ENCODE results near the gene MAP2K3. TPM values are rescaled to one million over a fixed set of nuclear protein-coding genes. Genes with fewer than 3 reads are reported as not detected.

MAP2K3 gene
- total RNA-seq, 4 donors from 2014 or later: 15.7 to 170 (median 63.8) TPM

DNA sequence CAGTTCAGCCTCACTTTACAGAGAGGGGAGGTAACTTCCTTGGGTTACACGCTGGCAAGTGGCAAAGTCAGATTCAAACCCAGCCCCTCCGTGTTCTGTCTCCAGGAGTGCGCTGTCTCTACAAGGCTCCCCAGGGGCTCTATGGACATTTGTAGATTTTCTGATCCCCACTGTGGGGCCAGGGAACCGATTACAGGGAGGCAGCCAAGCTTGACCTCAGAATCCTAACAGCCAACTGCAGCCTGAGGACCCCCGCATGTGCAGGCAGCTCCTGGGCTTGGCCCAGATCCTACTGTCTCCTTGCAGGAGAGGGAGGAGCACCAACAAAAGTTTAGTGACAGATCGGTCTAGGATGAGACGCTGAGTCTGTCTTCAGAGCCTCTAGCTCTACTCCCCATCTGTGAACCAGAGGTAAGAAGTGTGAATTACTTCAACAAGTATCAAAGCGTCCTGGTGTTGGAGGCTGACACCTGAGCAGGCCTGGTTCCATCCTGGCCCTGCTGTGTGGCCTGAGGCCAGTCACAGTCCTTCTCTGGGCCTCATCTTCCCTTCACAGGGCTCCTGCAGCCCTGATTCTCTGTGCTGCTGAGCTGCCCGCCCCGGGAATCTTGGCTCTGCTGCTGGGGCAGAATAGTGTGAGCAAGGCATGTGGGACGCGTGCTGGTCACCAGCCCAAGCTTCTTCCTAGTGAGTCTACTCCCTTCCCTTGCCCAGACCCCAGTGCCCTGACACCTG is 22.1 kb upstream of the MAP2K3 start:
- in situ Hi-C loops (cut with MboI; ENCODE audit: low sequenced_read_pairs in 4 of 4) (no loop called here), intact Hi-C loops (cut with DNase I; ENCODE audit: low total_unique reads) (no loop called here)
- no peak overlapping the region for H3K4me3 ChIP-seq
- peak overlapping the region in 3 of 4 donors; percentile 1 to 57 (median 22) for H3K27ac ChIP-seq
- TF ChIP-seq, protein P1, sequence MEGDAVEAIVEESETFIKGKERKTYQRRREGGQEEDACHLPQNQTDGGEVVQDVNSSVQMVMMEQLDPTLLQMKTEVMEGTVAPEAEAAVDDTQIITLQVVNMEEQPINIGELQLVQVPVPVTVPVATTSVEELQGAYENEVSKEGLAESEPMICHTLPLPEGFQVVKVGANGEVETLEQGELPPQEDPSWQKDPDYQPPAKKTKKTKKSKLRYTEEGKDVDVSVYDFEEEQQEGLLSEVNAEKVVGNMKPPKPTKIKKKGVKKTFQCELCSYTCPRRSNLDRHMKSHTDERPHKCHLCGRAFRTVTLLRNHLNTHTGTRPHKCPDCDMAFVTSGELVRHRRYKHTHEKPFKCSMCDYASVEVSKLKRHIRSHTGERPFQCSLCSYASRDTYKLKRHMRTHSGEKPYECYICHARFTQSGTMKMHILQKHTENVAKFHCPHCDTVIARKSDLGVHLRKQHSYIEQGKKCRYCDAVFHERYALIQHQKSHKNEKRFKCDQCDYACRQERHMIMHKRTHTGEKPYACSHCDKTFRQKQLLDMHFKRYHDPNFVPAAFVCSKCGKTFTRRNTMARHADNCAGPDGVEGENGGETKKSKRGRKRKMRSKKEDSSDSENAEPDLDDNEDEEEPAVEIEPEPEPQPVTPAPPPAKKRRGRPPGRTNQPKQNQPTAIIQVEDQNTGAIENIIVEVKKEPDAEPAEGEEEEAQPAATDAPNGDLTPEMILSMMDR (IDR thresholded peaks at IDR 0.05 in 4 of 5, conservative IDR thresholded peaks at IDR 0.05 in 1 of 5): no peak
- TF ChIP-seq POLR2A (IDR thresholded peaks at IDR 0.05): no peak
- peaks cover 6 to 21% of the 10 kb centered on the region in 2 donors for H3K4me1 ChIP-seq
- DNase-seq: no peak
- H3K36me3 ChIP-seq: no peaks in the 10 kb centered on the region
- ATAC-seq: no peak
- no peaks in the 10 kb centered on the region for H3K9me3 ChIP-seq
- no peaks in the 10 kb centered on the region for H3K27me3 ChIP-seq

DNA sequence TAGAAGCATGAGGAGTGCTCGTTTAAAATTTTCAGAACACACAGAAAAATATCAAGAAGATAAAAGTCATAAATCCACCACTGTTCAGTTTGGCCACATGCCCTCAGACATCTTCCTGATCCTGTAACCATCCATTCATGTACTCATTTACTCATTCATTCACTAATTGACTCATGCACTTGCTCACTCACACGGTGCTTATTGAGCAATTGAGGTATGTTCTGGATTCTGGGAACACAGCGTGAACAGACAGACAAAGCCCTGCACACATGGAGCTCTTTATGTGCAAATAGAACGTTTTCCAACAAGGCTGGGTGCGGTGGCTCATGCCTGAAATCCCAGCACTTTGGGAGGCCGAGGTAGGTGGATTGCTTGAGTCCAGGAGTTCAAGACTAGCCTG is 21.1 kb upstream of the MAP2K3 start:
- Histone ChIP-seq H3K36me3 (no peaks in the 10 kb centered on the region), H3K27me3 (no peaks in the 10 kb centered on the region), H3K4me1 (peaks cover 6 to 21% of the 10 kb centered on the region in 2 donors), H3K9me3 (no peaks in the 10 kb centered on the region), H3K27ac (peak overlapping the region in 2 of 4 donors; percentile 9 to 57), H3K4me3 (no peak overlapping the region)
- DNase-seq (no peak), ATAC-seq (peak; percentile 56 to 90)
- intact Hi-C loops (cut with DNase I; ENCODE audit: low total_unique reads) (no loop called here), in situ Hi-C loops (cut with MboI; ENCODE audit: low sequenced_read_pairs in 4 of 4) (no loop called here)
- TF ChIP-seq, protein P1 (IDR thresholded peaks at IDR 0.05 in 4 of 5, conservative IDR thresholded peaks at IDR 0.05 in 1 of 5): no peak
- no peak for TF ChIP-seq POLR2A (IDR thresholded peaks at IDR 0.05)

DNA sequence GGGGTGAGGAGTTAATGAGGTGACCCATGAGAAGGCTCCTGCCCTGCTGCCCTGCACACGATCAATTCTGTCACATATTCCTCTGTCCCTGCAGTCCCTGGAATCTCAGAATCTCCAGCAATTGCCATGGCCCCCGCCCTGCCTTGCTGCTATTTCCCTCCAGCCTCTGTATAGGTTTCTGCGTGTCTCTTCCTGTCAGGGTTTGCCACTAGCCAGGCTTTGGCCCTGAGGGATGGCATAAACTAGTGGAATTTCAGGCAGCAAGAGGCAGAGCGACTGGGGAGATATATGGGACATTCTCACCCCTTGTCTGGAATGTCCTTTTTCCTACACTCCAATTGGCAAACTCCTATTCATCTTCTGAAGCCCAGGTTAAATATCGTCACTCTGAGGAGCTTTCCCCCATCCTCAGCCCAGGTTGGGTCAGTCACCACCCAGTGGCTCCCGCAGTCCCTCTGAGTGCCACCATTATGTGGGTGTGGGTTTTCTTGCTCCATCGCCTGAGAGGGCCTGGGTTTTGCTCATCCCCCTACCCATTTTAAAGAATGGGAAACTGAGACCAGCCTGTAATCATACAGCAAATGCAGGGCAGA is 15.8 kb upstream of the MAP2K3 start:
- intact Hi-C loops (cut with DNase I; ENCODE audit: low total_unique reads): no loop called here
- H3K4me1 ChIP-seq: no peaks in the 10 kb centered on the region

DNA sequence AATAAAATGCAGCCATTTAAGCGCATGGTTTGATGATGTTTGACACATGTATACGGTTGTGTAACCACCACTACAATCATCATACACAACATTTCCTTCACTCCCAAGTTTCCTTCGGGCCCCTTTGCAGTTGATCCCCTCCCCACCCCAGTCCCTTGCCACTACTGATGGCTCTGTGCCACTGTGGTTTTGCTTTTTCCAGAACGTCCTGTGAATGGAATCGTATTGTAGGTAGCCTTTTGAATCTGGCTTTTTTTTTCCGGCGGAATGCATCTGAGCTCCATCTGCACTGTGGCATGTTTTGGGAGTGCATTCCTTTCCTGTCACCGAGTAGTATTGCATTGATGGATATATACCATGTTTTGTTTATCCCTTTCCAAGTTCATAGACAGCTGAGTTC is 15.1 kb upstream of the MAP2K3 start:
- Histone ChIP-seq H3K9me3 (no peaks in the 10 kb centered on the region), H3K4me3 (no peak overlapping the region), H3K27ac (no peak overlapping the region), H3K36me3 (no peaks in the 10 kb centered on the region), H3K27me3 (no peaks in the 10 kb centered on the region), H3K4me1 (peaks cover 1 to 2% of the 10 kb centered on the region in 2 donors)
- TF ChIP-seq POLR2A (IDR thresholded peaks at IDR 0.05): no peak
- TF ChIP-seq, protein P1 (IDR thresholded peaks at IDR 0.05 in 4 of 5, conservative IDR thresholded peaks at IDR 0.05 in 1 of 5): no peak
- no peak for DNase-seq
- intact Hi-C loops (cut with DNase I; ENCODE audit: low total_unique reads): no loop called here
- in situ Hi-C loops (cut with MboI; ENCODE audit: low sequenced_read_pairs in 4 of 4): no loop called here
- no peak for ATAC-seq

More for the DNA sequence above, 15.8 kb upstream of the MAP2K3 start:
- Histone ChIP-seq H3K27me3 (no peaks in the 10 kb centered on the region), H3K4me3 (no peak overlapping the region), H3K36me3 (no peaks in the 10 kb centered on the region), H3K9me3 (no peaks in the 10 kb centered on the region), H3K27ac (no peak overlapping the region)
- DNase-seq (no peak), ATAC-seq (no peak)
- in situ Hi-C loops (cut with MboI; ENCODE audit: low sequenced_read_pairs in 4 of 4): no loop called here
- TF ChIP-seq, protein P1 (IDR thresholded peaks at IDR 0.05 in 4 of 5, conservative IDR thresholded peaks at IDR 0.05 in 1 of 5): no peak
- TF ChIP-seq POLR2A (IDR thresholded peaks at IDR 0.05): no peak

Data from gastrocnemius medialis (tissue), 4 donors.